SU-DHL-6 (cell line): ENCODE data around the gene CIP2A.

Experiments used
- CTCF ChIP-seq: fragments of 200-600 bp; sonication (generic); IDR thresholded peaks from one replicate; pipeline ENCODE4 v1.5.1; 2017; ENCODE audit warnings: antibody characterized with exemption, mild to moderate bottlenecking, low read length, moderate library complexity; ENCODE audit not compliant: insufficient read depth, poor library complexity, severe bottlenecking
- EZH2phosphoT487 ChIP-seq: fragments of 200-600 bp; sonication (generic), shearing (Covaris generic); conservative IDR thresholded peaks from 2 replicates; pipeline ENCODE4 v1.6.1; 2018; ENCODE audit warnings: mild to moderate bottlenecking, antibody characterized with exemption, low read length, moderate library complexity, mixed read lengths

DNA sequence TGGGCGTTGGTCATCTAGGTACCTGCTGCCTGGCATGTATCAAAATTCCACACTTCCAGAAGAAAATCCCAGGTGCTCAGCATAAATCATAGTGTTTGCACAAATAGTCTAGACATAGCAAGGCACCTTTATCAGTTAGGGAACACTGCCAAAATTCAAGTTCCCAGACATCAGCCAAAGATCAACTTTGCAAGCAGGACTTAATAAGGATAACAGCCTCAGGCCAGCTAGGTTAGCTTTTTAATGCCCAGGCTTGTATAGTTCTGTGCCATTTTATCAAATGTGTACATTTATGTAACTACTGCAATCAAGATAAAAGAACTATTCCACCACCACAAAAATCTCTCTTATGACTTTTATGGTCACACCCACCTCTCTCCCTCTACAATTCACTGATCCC, 31.0 kb upstream of the CIP2A start:
- TF ChIP-seq EZH2phosphoT487 (no peak), CTCF (no peak)
